ENCODE data around the gene AP1S3.
"Not testable (repeated sequence)": the region's sequence is repeated elsewhere in the genome, so short reads cannot be mapped to it uniquely, and the experiment has no call there.

The AP1S3 gene

GRCh38 chr2:223852281-223852795 lies 15.0 kb upstream of the AP1S3 start:
- no peak for DNase-seq

- DNase-seq = no peak
These were observed 10.0 kb upstream of the AP1S3 start for GRCh38 chr2:223847410-223847809.

- no peak for DNase-seq
These were observed 9.1 kb upstream of the AP1S3 start for GRCh38 chr2:223846515-223846914.

- DNase-seq = no peak
These were observed 4.2 kb upstream of the AP1S3 start for GRCh38 chr2:223841436-223842190.

- no peak for DNase-seq
These were observed 1.5 kb downstream of the AP1S3 start for GRCh38 chr2:223835701-223836532.

GRCh38 chr2:223834431-223834830 lies 3.0 kb downstream of the AP1S3 start:
- DNase-seq = no peak

GRCh38 chr2:223832241-223832903 lies 5.0 kb downstream of the AP1S3 start:
- no peak for DNase-seq

- DNase-seq = no peak
These were observed 8.3 kb downstream of the AP1S3 start for GRCh38 chr2:223829128-223829527.

- DNase-seq = no peak
These were observed 9.1 kb downstream of the AP1S3 start for GRCh38 chr2:223828314-223828713.

- DNase-seq = no peak
These were observed 10.4 kb downstream of the AP1S3 start for GRCh38 chr2:223826995-223827394.

GRCh38 chr2:223824301-223824700 lies 13.1 kb downstream of the AP1S3 start:
- DNase-seq = no peak

- no peak for DNase-seq
These were observed 14.6 kb downstream of the AP1S3 start for GRCh38 chr2:223822818-223823217.

GRCh38 chr2:223820549-223820948 lies 16.8 kb downstream of the AP1S3 start:
- no peak for DNase-seq

GRCh38 chr2:223819891-223820290 lies 17.5 kb downstream of the AP1S3 start:
- no peak for DNase-seq

- DNase-seq = no peak
These were observed 21.4 kb downstream of the AP1S3 start for GRCh38 chr2:223815884-223816570.

GRCh38 chr2:223815186-223815883 lies 22.0 kb downstream of the AP1S3 start:
- DNase-seq = no peak

GRCh38 chr2:223814764-223815163 lies 22.6 kb downstream of the AP1S3 start:
- not testable (repeated sequence) for DNase-seq

- no peak for DNase-seq
These were observed 24.1 kb downstream of the AP1S3 start for GRCh38 chr2:223813329-223813728.

- no peak for DNase-seq
These were observed 25.6 kb downstream of the AP1S3 start for GRCh38 chr2:223811757-223812156.

- DNase-seq = no peak
These were observed 32.4 kb downstream of the AP1S3 start for GRCh38 chr2:223805008-223805407.

GRCh38 chr2:223801736-223802135 lies 35.6 kb downstream of the AP1S3 start:
- no peak for DNase-seq

- no peak for DNase-seq
These were observed 36.5 kb downstream of the AP1S3 start for GRCh38 chr2:223800908-223801307.

All from activated CD4-positive, alpha-beta T cell treated with anti-CD3 and anti-CD28 coated beads, Interleukin-2, amount 50 U/mL, for 4 hours (primary cell).